Endothelial cell of umbilical vein (primary cell): ENCODE data around the gene MINDY2. TPM values are rescaled to one million over a fixed set of nuclear protein-coding genes. Genes with fewer than 3 reads are reported as not detected.
"Not testable (repeated sequence)": the region's sequence is repeated elsewhere in the genome, so short reads cannot be mapped to it uniquely, and the experiment has no call there.

Source experiments
- BruUV-seq: library from RNA; stranded (reverse); fragments of 400-500 nt; replicated peaks from 2 replicates; lab custom pipeline; 2021; lab: Mats Ljungman, UMichigan
- CTCF ChIA-PET: fragments of 300-600, 350-600 bp; sonication (Branson Sonifier 250); formaldehyde crosslinking; loops from one replicate; lab custom pipeline; 2021; ENCODE audit warnings: antibody characterized with exemption, inconsistent platforms; lab: Charles Lee
- POLR2A ChIA-PET: fragments of 300-600, 350-600 bp; sonication (Branson Sonifier 250); formaldehyde crosslinking; loops from one replicate; lab custom pipeline; 2021; ENCODE audit warnings: antibody characterized with exemption, inconsistent platforms; lab: Charles Lee
- DNase-seq: peaks from one replicate; pipeline ENCODE4 v3.0.0-alpha.2; 2011; ENCODE audit warnings: low read depth, low spot score
- FAIRE-seq: peaks from 2 replicates; lab custom pipeline; 2011; peaks lifted over from hg19 to GRCh38; lab: Jason Lieb, UNC
- H2AFZ ChIP-seq: 2 replicates; pipeline ENCODE4 v1.6.0; 2012; ENCODE audit warnings: low read depth, low read length, control low read depth, inconsistent platforms
- H3K27ac ChIP-seq: 2 replicates; pipeline ENCODE4 v1.5.1; 2011; ENCODE audit warnings: low read depth, mild to moderate bottlenecking, control low read depth, low read length, moderate library complexity; ENCODE audit not compliant: insufficient read depth
- H3K27me3 ChIP-seq, 2 experiments: 2 replicates each; pipeline versions ENCODE4 v1.6.0 to v1.6.1; 2011; ENCODE audit warnings: low read length in 2 of 2, mixed read lengths in 1 of 2; ENCODE audit not compliant: control insufficient read depth in 2 of 2, insufficient read depth in 2 of 2
- H3K36me3 ChIP-seq, 2 experiments: 2 replicates in 1 of 2; 3 replicates in 1 of 2; pipeline ENCODE4 v1.5.1; 2011; ENCODE audit warnings: low read length in 2 of 2, mild to moderate bottlenecking in 1 of 2, moderate library complexity in 1 of 2; ENCODE audit not compliant: control insufficient read depth in 2 of 2, insufficient read depth in 2 of 2; ENCODE audit errors: extremely low read depth in 1 of 2
- H3K4me1 ChIP-seq: 3 replicates; pipeline ENCODE4 v1.5.1; 2011; ENCODE audit warnings: mild to moderate bottlenecking, low read length; ENCODE audit not compliant: control insufficient read depth, insufficient read depth; ENCODE audit errors: extremely low read depth
- H3K4me2 ChIP-seq: 2 replicates; pipeline ENCODE4 v1.6.1; 2011; ENCODE audit warnings: low read length, control low read depth, mixed read lengths; ENCODE audit not compliant: insufficient read depth
- H3K4me3 ChIP-seq, 3 experiments: fragments of 200-600 bp in 1 of 3; sonication (generic), shearing (Covaris generic) in 1 of 3; replicated peaks in 1 of 3; 2 replicates each; pipeline ENCODE4 v1.5.1; 2011 to 2016; ENCODE audit warnings: control low read depth in 3 of 3, low read length in 3 of 3, mild to moderate bottlenecking in 2 of 3, inconsistent platforms in 1 of 3, low read depth in 1 of 3, moderate library complexity in 1 of 3; ENCODE audit not compliant: insufficient read depth in 1 of 3
- H3K79me2 ChIP-seq: 2 replicates; pipeline ENCODE4 v1.6.0; 2012; ENCODE audit warnings: low read length, inconsistent platforms; ENCODE audit not compliant: control insufficient read depth, insufficient read depth
- H3K9ac ChIP-seq: replicated peaks from 2 replicates; pipeline ENCODE3; 2011; ENCODE audit warnings: low read length, control low read depth; ENCODE audit not compliant: insufficient read depth; ENCODE audit errors: extremely low read depth
- H3K9me1 ChIP-seq: replicated peaks from 3 replicates; pipeline ENCODE4 v1.6.0; 2011; ENCODE audit warnings: mild to moderate bottlenecking, low read length; ENCODE audit not compliant: control insufficient read depth, insufficient read depth; ENCODE audit errors: extremely low read depth
- H3K9me3 ChIP-seq: replicated peaks from 2 replicates; pipeline ENCODE4 v1.5.1; 2012; ENCODE audit warnings: low read length, inconsistent platforms; ENCODE audit not compliant: control insufficient read depth, insufficient read depth
- H4K20me1 ChIP-seq: replicated peaks from 2 replicates; pipeline ENCODE3; 2011; ENCODE audit warnings: mild to moderate bottlenecking, low read length; ENCODE audit not compliant: control insufficient read depth, insufficient read depth; ENCODE audit errors: extremely low read depth
- EZH2 ChIP-seq: IDR thresholded peaks from 2 replicates; pipeline ENCODE4 v1.6.1; 2012; ENCODE audit warnings: borderline replicate concordance, low read depth, mild to moderate bottlenecking, moderate library complexity, low read length, inconsistent platforms; ENCODE audit not compliant: severe bottlenecking
- FOS ChIP-seq: IDR thresholded peaks from 2 replicates; pipeline ENCODE4 v1.6.1; 2011; ENCODE audit warnings: mild to moderate bottlenecking, low read length, moderate library complexity, borderline replicate concordance; ENCODE audit not compliant: insufficient read depth
- POLR2A ChIP-seq: IDR thresholded peaks from 2 replicates; pipeline ENCODE4 v1.6.1; 2012; ENCODE audit warnings: low read depth, mild to moderate bottlenecking, control low read depth, low read length
- dilution Hi-C: fragments of 300-500 bp; cut with MboI; formaldehyde crosslinking; loops from one replicate; pipeline ENCODE4 v1.15.0; 2019; ENCODE audit warnings: low sequenced_read_pairs; ENCODE audit not compliant: extremely low pct_ligation_motif_present
- intact Hi-C: fragments of 100-400 bp; cut with micrococcal nuclease; formaldehyde crosslinking; loops from one replicate; pipeline ENCODE4 v1.10.0; 2022
- polyA plus RNA-seq, 4 experiments: library from polyadenylated mRNA; depleted of rRNA in 3 of 4; stranded (reverse) in 3 of 4; unstranded in 1 of 4; fragments of >200 nt; gene quantifications; 2 replicates each; pipeline versions ENCODE4 v1.2.1 to v1.2.3, GENCODE V29; 2011 to 2012; ENCODE audit warnings: missing spikeins in 1 of 4
- total RNA-seq: library from RNA; stranded (reverse); gene quantifications from 2 replicates; pipeline ENCODE4 v1.2.3, GENCODE V29; 2021
- TF ChIP-seq, protein P1 (sequence below), 2 donors: IDR thresholded peaks; 1 replicate in 1 of 2; 2 replicates in 1 of 2; pipeline ENCODE4 v1.5.1; 2011; ENCODE audit warnings: low read length in 2 of 2, mild to moderate bottlenecking in 2 of 2, moderate library complexity in 2 of 2, control low read depth in 1 of 2, inconsistent platforms in 1 of 2, low read depth in 1 of 2; ENCODE audit not compliant: insufficient read depth in 1 of 2; ENCODE audit errors: extremely low read depth in 1 of 2
- TF ChIP-seq, protein P2 (sequence below): IDR thresholded peaks from 2 replicates; pipeline ENCODE4 v1.6.1; 2011; ENCODE audit not compliant: insufficient read depth, insufficient read length

MINDY2 gene
- total and polyA plus RNA-seq, 2 donors (not counting 3 experiments of a cell fraction or from before 2014, with no cell fraction given): 1.6 to 13.7 TPM

GRCh38 chr15:58805095-58805494, 34.0 kb downstream of the MINDY2 start:
- Histone ChIP-seq H3K27ac (no peak overlapping the region), H3K4me3 (no peak overlapping the region), H3K9me3 (no peaks in the 10 kb centered on the region), H3K4me2 (no peak overlapping the region), H4K20me1 (peaks cover 2% of the 10 kb centered on the region), H3K9ac (no peak overlapping the region), H2AFZ (no peak overlapping the region), H3K79me2 (no peaks in the 10 kb centered on the region), H3K27me3 (no peaks in the 10 kb centered on the region), H3K4me1 (no peaks in the 10 kb centered on the region), H3K9me1 (no peaks in the 10 kb centered on the region), H3K36me3 (no peaks in the 10 kb centered on the region)
- intact Hi-C loops (no loop called here), dilution Hi-C loops (no loop called here)
- ChIA-PET POLR2A (no interaction called here), CTCF (no interaction called here)
- TF ChIP-seq, protein P1, sequence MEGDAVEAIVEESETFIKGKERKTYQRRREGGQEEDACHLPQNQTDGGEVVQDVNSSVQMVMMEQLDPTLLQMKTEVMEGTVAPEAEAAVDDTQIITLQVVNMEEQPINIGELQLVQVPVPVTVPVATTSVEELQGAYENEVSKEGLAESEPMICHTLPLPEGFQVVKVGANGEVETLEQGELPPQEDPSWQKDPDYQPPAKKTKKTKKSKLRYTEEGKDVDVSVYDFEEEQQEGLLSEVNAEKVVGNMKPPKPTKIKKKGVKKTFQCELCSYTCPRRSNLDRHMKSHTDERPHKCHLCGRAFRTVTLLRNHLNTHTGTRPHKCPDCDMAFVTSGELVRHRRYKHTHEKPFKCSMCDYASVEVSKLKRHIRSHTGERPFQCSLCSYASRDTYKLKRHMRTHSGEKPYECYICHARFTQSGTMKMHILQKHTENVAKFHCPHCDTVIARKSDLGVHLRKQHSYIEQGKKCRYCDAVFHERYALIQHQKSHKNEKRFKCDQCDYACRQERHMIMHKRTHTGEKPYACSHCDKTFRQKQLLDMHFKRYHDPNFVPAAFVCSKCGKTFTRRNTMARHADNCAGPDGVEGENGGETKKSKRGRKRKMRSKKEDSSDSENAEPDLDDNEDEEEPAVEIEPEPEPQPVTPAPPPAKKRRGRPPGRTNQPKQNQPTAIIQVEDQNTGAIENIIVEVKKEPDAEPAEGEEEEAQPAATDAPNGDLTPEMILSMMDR (IDR thresholded peaks at IDR 0.05; ENCODE audit: extremely low read depth in 1 of 2, insufficient read depth in 1 of 2, low read depth in 1 of 2, low read length in 2 of 2): no peak
- TF ChIP-seq EZH2 (no peak), FOS (no peak), POLR2A (no peak)
- TF ChIP-seq, protein P2, sequence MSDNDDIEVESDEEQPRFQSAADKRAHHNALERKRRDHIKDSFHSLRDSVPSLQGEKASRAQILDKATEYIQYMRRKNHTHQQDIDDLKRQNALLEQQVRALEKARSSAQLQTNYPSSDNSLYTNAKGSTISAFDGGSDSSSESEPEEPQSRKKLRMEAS: no peak
- FAIRE-seq: no peak
- BruUV-seq: no TSS peak
- no peak for DNase-seq

- H3K9me1 ChIP-seq, intact Hi-C loops, H3K4me3 ChIP-seq, DNase-seq, H3K27me3 ChIP-seq, H4K20me1 ChIP-seq, H3K9ac ChIP-seq, H2AFZ ChIP-seq, H3K4me2 ChIP-seq, BruUV-seq, H3K4me1 ChIP-seq, H3K36me3 ChIP-seq, FAIRE-seq, H3K27ac ChIP-seq, dilution Hi-C loops, H3K9me3 ChIP-seq, POLR2A ChIA-PET, H3K79me2 ChIP-seq: not testable (repeated sequence)
- CTCF ChIA-PET: interaction anchor here (1.2 to 2.2 kb wide), 2 partner anchors 102 to 595 kb away, joined by 3 to 5 read pairs; no protein-coding TSS in a partner anchor
Observed at GRCh38 chr15:58823267-58823666, 52.2 kb downstream of the MINDY2 start.
